GM19397 (cell line): ENCODE measurements around the gene MOG.

Experiments used
- ATAC-seq: cut with Tn5 transposase; IDR thresholded peaks from one replicate; pipeline ENCODE4 v1.9.1; 2021; ENCODE audit warnings: mild to moderate bottlenecking, moderate library complexity; ENCODE audit not compliant: unreplicated experiment

Gene MOG

DNA sequence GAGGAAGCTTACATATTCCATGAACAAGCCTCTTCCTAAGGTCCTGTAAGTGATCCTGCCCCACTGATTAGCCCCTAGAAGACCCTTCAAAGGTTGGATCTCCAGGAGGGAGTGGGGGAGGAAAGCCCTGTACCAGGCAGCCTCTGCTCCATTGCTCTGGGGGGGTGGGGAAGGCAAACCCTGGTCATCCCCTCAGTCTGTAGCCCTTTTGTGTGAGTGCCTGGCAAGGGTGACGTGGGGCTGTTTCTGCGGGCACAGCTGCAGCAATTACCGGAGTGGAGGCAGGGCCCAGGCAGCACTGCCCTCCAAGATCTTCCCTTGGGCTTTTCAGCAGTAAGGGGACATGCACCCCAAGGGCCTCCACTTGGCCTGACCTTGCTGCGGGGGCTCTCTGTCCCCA lies at the start of gene MOG:
Gene MOG (plus strand): TSS at position 295 of the 400 bp plus-strand sequence. CDS start 118 bp downstream, outside the sequence.
- no peak for ATAC-seq

DNA sequence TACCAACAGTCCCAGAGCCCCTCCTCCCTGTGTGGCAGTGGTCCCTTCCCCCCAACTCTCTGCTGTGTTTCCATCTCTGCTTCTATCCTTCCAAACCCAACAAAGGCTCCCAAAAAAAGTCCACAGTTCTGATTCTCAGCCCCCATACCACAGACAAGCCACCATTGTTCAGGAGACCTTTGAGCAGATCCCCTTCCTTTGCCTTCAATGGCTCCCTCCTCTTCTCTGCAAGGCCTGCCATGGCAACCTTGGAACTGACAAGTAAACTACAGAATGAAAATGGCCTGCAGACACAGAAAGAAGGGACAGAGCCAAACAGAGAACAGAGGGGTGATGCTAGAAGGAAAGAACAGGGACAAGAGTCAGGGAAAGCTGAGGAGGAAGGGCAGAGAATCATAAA lies 48.8 kb upstream of the MOG start:
- ATAC-seq: no peak

DNA sequence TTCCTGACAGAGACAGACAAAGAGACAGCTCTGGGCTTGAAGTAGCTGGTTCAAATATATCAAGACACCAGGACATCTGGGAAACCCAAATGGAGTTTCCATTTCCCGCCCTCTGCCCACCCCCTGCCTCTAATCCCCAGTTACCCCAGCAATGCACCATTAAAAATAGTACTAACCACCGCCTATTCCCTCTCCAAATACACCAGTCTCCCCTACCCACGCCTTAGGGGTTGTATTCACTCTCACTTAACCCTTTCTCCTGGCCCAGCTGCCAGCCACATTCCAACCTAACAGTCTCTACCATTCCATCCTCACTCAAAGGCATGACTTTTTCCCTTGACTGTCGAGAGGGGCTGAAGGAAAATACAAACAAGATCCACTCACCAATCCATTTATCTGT lies 46.4 kb upstream of the MOG start:
- no peak for ATAC-seq

DNA sequence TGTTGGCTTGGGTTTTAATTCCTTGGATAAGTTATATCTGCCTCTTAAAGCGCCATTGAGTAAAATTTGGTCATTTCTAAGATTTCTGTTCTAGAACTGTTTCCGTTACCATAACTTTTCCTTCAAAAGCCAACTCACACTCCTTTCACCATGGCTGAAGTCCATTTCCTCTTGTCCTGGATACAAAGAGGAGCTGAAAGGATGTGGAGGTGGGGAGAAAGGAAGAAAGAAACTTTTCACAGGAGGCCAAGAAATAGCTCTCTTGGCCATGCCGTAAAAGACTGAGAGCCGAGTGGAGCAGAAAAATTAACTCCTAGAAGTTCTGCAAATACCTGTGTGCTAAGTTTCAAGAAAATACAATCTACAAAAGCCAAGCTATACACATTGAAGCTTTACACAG lies 45.5 kb upstream of the MOG start:
- no peak for ATAC-seq

DNA sequence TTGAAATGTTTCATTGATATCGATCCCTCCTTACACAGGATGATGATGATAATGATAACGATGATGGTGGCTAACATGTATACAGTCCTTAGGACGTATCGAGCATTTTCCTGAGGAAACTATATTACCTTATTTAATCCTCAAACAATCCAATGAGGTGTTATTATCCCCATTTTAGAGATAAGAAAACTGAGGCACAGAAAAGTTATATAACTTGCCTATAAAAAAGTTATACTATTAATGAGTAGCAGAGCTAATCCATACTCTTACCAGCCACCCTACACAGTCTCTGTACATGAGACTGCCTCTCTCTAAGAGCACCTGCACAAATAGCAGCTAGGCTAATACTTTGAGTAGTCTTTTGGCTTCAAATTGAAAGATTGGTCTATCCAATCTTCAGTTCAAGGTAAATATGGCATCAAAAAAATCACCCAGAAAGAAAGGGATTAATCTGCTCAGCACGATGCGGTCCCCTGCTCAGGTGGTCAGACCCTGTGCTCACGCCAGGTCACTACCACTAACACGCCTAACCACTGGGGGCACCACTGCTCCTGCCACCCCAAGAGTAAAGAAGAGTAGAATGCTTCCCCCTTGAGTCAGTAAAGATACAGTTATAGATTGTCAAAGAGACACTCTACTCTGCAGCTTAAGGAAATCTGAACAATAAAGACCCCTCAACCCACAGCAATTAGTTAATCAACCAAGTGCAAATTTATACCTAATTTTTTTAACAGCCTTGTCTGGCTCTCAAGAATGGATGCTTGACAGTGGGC lies 38.9 kb upstream of the MOG start:
- no peak for ATAC-seq

DNA sequence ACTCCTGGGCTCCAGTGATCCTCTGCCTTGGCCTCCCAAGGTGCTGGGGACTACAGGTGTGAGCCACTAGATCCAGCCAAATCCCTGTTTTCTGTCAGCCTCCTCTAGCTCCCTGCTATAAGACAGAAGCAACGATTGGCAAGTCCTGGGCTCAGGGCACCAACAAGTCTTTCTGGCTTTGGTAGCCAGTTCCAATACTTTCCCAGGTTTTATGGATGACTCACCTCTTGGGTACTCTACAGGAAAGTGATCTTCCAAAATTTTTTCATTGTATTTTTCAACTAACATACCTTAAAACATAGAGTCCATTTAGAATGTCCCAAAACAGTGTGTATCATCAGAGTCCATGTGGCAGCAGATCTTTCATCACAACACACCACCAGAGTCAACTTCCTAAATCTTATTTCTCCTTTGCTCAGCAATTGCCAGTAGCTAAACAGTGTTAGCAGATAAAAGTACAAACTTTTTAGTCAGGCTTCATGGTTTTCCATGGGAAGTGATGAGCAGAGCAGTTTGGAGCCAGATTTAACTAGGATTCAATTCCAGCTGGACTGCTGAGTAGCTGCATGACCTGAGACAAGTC lies 37.2 kb upstream of the MOG start:
- ATAC-seq: no peak

- ATAC-seq: no peak
Observed at GRCh38 chr6:29620630-29621029, 36.3 kb upstream of the MOG start.

DNA sequence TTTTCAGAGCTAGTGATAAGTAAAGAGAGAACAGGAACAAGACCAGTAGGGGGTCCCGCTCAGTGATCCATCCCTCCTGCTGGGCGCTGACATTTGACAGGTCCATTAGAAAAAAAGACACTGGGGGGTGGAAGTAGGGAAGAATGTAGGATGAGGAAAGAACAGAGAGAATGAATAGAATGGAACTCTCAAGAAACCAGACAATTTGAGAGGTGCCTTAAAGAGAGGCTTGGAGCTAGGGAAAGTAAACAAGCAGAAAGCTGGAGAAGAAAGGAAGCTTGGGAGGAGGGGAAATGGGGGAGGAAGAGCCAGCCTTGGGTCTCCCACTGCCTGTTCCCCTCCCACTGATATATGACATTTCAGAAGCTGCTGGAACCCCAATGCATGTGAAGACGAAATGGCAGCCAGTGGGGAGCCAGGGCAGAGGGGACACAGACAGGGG lies 32.4 kb upstream of the MOG start:
- no peak for ATAC-seq

DNA sequence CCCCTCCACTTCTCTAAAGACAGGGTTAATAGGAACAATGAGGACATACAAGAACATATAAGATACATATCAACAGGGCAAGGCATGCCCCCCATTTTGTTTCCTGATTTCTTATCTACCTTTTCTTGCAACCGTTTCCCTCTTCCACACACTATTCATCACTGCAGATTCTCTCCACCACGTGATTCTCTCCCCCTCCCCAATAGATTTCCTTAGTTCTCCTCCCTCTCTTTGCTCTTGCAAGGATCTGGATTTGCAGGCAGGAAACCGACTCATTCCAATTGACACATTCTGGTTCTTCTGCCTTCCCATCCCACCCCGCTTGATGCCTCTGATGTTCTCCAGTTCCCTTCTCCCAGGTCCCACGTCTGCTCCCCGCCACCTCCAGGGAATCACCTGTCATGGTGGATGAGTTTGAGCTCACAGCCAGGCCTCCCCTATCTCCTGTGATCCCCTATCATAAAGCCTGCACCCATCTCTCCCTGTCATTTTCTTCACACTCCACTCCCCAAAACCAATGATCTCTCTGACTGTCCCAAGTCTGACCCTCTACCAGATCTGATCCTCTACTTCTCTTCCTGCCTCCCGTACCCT lies 31.5 kb upstream of the MOG start:
- ATAC-seq: no peak

DNA sequence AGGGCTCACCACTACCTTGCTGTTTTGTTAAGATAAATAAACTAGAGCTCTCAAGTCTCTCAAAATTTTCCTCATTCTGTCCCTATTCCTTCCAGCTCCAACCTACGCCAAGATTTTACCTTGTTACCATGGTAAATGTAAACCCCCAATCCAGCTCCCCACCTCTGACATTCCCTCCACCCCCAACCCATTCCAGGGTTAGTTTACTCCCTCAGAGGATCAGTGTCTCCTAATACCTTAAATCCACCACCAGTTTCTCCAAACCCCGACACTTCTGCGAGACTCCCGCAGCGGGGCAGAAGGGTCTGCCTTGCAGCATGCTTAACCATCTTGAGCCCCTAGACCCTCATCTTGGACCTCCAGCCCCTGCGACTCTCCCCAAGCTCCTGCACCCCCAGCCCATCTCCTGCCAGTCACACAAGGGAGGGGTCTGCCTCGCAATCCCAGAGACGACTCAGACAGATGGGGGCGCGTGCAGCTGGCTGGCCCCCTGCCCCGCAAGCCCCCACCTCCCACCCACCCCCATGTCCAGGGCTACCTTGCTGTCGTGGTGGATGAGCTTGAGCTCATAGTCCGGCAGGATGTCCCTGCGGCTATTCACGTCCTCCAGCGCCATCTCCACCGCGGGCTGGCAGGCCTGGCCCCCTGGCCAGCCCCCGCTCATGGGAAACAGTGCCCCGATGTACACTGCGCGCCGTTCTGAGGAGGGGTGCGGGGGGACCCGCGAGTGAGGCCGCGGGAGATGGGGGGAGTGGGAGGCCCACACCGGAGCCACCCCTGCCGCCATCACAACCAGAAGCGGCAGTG lies 29.7 kb upstream of the MOG start:
- no peak for ATAC-seq

DNA sequence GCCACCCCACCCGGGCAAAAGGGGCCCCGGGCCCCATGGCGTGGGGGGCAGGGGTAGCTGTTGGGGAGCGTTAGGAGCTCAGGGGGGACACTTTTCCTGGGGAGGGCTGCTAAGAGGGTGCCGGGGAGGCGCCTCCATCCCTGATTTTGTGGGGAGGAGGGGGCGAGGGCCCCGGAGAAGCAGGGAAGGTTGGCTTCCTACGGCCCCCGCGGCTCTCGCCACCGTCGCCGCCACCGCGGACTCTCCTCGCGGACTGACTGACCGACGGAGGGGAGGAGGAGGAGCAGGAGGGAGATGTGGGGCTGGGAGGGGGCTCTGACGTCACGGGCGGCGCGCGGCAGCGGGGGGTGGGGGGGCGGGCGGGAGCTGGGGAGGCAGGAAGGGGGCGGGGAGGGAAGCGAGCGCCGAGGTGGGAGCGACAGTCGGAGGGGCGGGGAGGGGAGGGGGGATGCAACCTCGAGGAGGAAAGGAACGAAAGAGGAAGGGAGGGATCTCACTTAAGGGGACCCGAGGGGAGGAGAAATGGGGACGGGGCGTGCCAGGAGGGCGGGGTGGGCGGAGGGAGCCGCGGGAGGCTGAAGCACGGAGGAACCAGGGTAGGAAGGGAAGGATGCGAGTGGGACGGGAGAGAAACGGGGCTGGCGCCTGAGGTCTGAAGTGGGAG lies 29.0 kb upstream of the MOG start:
- no peak for ATAC-seq

GRCh38 chr6:29628419-29629281 lies 28.2 kb upstream of the MOG start:
- ATAC-seq: no peak

DNA sequence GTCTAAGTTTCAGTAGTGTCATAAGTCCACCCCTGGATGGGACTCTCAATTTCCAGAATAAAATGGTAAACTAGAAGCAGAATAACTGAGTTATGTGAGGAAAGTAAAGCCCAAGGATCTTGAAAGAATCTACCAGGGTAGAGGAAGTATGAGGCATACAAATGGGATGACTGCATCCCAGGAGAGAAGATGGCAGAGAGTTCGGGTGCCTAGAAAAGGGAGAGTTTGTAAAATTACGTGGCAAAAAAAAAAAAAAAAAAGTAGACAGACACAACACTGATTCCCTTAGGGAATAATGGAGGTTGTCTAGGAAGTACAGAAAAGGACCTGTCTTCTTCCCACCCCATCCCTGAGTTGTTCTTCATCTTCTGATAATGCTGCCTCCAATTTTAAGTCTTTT lies 27.3 kb upstream of the MOG start:
- ATAC-seq: no peak

DNA sequence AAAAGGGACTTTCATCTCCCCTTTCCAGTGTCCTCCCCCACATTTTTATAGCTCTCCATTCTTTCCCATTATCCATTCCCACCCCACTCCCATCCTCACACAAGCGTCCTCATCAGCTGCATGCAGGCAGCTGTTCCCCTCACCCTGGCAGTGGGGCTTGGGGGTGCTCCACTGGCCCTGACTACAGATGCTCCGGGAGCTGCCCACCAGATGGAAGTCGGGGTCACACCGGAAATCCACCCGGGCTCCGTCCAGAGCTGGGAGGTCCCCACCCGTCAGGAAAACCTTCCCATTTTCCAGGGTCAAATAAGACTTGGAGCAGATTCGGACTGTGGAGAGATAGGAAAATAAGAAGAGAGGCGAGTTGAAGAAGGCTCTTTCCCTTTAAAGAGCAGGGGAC lies 26.6 kb upstream of the MOG start:
- ATAC-seq: no peak

GRCh38 chr6:29631209-29631810 lies 25.6 kb upstream of the MOG start:
- ATAC-seq: no peak

- peak; percentile 21 for ATAC-seq
Observed at GRCh38 chr6:29631860-29632731, 24.8 kb upstream of the MOG start.

GRCh38 chr6:29632789-29633533 lies 23.9 kb upstream of the MOG start, which contains the start of gene GABBR1:
Gene GABBR1 (minus strand): TSS chr6:29633183. CDS start chr6:29632385, 798 bp downstream.
- peak; percentile 63 for ATAC-seq

- peak; percentile 2 for ATAC-seq
Observed at GRCh38 chr6:29633534-29633905, 23.4 kb upstream of the MOG start.
